ENCODE results near the gene GNB1.

Gene GNB1

DNA sequence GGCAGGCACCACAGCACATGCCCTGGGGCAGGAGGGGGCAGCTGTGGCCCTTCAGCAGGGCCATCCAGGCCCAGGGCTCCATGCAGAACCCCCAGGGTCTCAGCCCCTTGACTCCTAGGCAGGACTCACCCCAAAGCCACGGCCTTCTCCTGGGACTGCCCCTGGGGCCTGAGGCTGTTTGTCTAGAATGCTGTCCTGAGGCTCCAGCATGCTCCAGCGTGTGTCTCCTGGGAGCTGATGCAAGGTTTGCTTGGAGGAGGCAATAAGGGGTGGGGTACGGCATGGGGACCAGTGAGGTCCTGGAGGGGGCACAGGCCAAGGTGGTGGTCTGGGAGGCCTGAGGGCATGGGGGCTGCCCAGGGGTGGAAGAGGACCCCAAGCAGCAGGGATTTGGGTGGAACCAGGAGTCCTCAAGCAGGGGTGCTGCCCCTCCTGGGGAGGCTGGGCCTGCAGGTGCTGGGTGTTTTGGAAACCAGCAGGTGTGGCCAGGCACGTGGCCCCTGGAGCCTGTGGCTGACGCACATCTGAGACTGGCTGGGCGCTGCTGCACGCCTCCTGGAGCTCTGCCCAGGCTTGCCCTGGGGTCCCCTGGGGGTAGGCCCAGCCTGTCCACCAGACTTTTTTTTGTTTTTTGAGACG lies 16.3 kb upstream of the GNB1 start:
- no peak for DNase-seq

DNA sequence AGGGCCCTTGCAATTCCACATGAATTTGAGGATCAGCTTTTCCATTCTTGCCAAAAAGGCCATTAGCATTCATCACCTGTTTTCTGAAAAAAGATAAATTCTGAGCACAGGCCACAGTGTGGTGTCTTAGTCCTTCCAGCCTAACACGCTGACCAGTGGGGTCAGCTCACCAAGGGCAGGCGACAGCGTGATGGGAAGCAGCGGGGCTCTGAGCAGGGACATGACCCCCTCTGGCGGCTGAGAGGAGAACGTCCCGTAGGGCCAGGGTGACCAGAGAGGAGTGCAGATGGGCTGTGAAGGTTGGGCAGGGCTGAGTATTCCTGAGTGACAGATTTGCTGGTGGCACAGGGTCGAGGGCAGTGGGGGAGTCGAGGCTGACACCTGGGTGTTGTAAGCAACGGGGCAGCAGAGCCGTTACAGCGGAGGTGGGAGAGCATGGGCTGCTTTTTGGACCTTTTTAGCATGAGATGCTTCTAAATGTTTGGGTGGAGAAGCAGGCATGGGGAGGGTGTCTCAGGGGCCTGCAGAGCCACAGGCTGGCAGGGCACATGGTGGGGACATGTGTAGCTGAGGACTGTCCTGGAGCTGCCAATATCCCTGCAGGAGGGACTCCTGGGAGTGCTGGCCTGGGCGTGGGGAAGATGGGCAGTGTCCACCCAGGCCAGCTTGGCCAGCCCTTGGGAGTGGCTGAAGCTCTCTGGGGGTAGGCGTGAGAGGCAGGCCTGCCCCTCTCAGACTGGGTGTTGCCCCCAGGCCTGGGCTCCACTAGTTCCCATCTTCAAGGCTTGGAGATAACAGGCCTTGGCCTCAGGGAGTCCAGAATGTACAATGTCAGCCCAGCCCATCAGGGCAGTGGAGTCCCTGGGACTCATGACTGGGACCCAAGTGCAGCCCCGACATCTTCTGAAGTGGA lies 15.6 kb upstream of the GNB1 start:
- peak; percentile 66 to 83 for DNase-seq

DNA sequence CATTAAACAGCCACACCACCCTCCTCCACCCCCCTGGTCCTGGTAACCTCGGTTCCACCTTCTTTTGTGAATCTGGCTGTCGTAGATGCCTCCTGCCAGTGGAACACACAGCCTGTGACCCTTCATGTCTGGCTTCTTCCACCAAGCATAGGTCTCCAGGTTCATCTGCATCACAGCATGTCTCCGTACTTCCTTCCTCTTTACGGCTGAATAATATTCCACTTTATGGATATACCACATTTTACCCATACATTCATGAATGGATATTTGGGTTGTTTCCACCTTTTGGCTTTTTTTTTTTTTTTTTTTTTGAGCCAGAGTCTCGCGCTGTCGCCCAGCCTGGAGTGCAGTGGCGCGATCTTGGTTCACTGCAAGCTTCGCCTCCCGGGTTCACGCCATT lies 12.3 kb upstream of the GNB1 start:
- no peak for DNase-seq

DNA sequence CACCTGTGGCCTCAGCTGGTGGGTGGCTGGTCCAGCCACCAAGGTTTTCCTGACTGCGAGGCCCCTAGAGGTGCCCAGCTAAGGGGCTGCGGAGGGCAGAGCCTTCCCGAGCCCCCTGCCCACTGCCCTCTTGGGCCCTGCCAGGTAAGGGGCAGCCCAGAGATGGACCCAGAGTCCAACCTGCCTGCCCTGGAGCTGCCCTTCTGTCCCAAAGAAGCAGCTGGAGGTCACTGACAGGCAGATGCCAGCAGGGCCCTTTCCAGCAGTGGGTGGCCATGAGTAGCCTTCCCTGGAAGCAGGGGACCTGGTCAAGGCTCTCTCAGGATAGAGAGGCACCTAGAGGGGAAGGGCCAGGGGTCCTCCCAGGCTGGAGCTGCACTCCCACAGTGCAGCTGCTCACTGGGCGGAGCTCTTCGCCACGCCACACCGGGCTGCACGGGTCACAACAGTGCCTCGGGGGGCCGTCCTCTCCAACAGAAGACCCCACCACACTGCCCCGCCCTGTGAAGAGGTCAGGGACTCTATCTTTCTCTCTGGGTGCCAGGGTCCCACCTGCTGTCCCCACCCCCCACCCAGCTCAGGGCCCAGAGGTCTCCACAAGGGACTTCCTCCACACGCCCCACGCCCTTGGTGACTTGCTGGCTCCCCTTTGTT lies 10.9 kb upstream of the GNB1 start:
- no peak for DNase-seq

DNA sequence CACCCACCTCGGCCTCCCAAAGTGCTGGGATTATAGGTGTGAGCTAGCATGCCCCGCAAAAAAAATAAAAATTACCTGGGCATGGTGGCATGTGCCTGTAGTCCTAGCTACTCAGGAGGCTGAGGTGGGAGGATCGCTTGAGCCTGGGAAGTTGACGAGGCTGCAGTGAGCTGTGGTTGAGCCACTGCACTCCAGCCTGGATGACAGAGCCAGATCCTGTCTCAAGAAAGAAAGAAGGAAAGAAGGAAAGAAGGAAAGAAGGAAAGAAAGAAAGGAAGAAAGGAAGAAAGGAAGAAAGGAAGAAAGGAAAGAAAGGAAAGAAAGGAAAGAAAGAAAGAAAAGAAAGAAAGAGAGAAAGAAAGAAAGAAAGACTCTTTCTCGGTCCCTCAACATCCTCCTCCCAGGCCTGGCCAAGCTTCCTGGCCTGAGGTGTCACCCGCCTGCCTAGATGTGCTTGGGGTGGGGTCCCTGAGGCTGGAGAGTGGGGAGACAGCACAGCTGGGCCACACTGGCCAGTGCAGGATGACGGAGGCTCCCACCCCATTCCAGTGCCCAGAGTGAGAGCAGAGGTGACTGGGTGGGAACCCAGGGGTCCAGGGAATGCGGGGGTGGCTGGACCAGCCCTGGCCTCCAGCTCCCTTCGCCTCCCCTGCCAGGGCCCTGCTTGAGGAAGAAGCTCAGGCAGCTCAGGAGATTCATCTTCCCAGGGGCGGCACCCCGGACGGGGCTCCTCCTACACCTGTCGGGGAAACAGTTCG lies 10.2 kb upstream of the GNB1 start:
- DNase-seq: no peak

DNA sequence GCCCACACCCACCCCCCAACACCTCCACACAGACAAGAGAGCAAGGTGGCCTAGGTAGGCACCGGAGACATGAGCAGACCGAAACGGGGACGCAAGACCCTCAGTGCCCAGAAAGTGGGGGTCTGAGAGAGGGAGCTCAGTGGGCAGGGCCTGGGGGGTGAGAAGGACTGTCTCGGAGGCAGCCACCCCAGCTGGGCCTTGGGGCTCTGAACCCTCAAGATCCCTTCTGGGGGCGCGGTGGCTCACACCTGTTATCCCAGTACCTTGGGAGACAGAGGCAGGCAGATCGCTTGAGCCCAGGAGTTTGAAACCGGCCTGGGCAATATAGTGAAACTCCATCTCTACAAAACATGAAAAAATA lies 9.1 kb upstream of the GNB1 start:
- no peak for DNase-seq

DNA sequence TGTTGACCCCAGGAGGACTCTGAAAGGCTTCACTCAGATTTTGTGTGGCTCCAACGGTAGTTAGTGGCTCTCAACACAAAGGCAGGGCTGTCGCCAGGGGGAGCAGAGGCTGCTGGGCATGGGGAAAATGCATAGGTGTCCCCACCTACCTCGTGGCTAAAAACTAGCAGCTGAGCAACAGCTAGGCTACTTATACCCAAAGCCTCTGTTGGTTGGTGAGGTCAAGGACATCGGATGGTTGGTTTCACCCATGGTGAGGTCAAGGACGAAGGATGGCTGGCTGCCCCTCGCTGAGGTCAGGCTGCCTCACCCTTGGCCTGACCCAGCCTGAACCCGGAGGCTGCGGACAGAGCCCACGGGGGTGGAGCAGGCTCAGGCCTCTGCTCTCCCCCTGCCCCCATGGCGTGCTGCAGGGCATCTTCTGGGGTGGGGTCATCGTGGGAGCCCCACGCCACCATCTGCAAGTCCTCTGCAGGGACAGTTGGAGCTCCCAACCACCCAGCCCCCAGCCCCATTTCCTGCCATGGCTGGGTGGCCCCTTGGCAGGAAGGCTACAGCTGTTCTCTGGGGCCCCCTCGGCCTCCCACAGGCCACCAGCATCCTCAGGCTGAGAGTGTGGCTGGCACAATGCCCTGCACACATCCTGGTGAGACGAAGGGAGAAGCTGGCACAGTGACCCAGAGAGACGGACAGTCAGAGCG lies 8.5 kb upstream of the GNB1 start:
- peak; percentile 63 to 64 for DNase-seq

DNA sequence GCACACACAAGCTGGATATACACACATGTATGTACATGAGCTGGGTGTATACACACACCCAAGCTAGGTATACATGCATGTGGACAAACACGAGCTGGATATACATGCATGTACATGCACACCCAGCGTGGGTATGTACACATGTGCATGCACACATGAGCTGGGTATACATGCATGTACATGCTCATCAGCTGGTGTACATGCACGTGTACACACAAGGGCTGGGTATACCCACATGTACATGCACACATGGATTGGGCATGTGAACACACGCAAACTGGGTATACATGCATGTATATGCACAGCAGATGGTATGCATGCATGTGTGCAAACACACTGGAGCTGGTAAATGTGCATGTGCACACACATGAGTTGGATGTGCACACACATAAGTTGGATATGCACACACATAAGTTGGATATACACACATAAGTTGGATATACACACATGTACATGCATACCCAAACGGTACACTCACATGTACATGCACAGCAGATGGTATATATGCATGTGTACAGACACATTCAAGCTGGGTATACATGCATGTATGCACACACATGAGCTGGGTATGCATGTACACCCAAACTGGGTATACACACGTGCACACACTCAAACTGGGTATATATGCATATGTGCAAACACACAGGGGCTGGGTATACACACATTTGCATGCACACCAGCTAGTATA lies 7.5 kb upstream of the GNB1 start:
- DNase-seq: no peak

DNA sequence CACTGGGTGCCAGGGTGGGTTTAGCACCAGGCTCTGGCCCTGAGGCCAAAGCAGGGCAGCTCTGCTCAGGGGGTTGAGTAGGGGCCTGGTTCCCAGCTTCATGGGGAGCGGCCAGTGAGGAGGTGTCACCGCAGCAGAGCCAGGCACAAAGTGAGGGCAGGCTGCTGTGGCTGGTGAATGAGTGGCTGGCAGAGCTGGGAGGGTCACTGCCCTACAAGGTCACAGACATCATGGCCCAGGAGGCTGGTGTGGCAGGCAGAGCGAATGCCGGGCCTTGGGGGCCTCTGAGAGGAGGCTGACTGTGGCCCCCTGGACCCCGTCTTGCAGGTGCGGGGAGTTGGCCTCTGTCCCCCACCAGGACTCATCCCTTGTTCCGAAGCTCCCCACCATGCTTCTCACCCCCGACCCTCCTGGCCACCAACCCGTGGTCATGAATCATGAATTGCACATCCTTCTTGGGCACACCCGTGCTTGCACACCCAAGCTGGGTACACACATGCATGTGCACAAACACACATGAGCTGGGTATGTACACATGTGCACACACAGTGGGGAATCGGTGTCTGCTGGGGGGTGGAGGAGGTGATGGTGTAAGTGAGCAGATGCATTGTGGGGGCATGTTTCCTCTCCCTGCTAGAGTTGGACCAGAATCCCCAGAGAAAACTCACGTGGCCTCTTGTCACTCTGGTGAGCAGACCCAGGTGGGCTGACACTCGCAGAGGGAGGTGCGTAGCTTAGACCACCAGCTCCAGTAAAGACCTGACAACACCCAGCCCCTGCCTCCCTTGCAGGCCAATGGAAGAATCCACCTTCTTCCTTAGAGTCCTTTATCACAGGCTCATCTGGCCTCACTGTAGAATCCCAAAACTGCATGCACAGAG lies 4.8 kb upstream of the GNB1 start:
- no peak for DNase-seq

DNA sequence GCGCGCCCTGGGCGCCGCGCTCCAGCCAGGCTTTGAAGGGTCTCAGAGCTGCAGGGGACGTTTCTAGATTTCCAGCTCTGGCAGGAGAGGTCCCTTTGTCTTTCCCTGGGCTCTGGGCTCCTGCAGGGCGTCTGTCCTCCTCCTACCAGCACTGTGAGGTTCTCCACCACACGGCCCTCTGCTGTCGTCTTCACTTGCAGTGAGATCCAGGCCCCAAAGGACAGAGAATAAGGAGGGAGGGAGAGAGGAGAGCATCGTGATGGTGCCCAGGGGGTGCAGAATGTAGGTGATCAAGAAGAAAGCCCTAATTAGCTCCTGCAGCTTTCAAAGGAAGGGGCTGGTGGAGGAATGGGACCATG lies 4.2 kb upstream of the GNB1 start:
- DNase-seq: no peak

DNA sequence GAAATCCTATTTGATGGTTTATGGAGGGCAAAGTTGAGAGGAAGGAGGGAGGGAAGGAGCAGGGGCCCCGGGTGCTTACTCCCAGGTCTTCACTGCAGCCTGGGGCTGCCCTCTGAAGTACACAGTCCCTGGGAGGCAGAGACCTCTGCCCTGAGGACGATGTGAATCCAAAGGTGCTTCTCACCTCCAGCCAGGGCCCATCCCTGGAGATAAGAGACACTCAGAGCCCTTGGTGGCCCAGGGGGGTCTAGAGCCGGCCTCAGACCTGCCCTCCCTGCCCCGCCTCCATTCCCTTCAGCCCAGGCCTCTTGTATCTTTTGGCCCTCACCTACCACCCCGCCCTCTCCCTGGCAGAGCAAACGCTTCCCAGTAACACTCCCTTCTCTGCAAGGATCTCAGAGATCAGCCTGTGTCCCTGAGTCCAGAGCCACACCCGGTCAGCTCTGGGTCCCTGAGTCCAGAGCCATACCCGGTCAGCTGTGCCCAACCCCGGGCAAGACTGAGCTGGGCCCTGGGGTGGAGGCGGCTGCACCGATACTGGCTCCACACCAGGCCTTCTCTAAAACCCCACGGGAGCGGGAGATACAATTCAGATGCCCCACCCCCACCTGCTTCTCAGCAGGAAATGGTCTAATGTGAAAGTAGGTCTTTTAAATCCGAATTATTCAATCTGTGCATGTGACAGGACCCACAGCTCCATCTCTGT lies 3.6 kb upstream of the GNB1 start:
- DNase-seq: no peak

DNA sequence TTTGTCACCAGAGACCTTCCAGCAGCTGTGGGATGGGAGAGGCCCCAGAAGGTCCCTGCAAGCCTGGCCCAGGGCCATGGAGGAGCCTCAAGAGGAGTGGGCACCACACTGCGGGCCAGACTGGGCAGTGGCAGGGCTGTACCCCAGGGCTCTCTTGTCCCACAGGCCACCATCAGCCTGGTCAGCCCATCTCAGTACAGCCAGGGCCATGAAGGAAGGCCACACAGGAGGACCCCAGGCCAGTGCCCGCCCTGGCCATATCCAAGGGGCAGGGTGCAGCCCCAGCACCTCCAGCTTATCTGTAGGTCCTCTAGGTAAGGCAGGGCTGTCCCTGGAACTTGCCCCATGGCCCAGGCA lies 3.1 kb upstream of the GNB1 start:
- no peak for DNase-seq

DNA sequence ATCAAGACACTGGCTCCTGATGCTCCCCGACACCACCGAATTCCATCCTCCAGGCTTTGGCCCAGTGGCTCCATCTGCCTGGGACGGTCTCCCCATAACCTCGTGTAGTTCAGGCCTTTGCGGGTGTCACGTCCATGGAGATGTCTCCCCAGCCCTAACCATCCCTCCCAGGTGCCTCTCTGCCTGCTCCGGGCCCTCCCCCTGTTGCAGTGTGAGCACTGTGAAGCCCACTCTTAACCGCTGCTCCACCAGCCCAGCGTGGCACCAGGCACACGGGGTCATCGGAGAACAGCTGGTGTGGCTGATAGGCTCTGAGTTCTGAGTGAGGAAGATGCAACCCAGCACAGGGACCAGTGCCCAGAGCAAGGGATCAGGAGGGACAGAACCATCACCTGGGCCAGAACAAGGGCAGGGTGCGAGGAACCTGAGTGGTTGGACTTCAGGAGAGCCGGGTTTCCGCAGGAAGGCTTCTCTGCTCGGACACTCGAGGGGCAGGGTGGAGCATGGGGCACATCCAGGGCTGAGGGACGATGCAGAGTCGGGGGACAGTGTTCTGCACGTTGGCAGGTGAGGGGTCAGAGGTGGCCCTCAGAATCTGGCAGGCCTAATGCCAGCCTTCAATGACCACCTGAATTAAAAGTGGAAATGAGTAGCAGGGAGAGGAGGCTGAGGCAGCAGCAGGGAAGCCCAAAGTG lies 2.6 kb upstream of the GNB1 start:
- no peak for DNase-seq

DNA sequence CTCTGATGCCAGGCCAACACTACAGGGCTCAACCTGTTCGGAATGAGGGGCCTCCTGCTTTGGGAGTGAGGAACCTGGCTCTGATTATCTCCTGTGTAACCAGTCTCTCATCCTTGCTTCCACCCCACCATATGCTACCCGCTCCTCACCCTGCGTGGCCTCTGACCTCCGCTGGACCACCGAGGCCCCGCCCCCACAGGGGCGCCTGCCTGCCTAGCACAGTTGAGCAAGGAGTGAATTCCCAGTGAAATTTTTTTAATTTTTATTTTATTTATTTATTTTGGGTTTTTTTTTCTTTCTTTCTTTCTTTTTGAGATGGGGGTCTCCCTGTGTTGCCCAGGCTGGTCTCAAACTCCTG lies 1.9 kb upstream of the GNB1 start:
- DNase-seq: no peak

DNA sequence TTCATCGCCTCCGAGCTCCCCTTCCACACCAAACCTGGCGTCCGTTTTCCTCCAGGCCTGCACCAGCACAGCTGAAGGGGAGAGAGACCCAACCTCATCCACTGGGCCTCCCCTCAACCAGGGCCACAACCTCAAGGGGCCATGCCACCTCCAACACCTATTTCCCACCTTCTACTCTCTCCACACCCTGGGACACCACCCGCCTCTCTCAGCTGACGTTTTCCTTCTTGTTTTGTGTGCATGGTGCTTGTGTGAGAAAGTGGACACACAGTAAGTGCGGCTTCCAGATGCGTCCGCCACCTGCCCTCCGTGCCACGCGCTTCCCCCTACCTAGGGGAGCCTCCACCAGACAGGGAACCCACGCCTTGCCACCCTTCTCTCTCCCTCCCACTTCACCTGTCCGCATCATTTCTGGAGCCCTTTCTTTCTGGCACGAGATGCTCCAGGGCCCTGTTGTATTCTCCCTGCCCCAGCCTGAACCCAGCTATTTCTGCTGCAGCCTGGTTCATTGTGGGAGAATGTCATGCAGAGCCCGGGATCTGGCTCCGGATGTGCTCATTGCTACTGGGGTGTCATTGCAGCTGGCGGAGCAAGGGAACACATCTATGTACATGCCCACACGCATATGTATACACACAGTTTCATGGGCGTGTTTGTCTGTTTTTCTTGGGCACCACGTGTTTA lies 1.3 kb upstream of the GNB1 start:
- no peak for DNase-seq

DNA sequence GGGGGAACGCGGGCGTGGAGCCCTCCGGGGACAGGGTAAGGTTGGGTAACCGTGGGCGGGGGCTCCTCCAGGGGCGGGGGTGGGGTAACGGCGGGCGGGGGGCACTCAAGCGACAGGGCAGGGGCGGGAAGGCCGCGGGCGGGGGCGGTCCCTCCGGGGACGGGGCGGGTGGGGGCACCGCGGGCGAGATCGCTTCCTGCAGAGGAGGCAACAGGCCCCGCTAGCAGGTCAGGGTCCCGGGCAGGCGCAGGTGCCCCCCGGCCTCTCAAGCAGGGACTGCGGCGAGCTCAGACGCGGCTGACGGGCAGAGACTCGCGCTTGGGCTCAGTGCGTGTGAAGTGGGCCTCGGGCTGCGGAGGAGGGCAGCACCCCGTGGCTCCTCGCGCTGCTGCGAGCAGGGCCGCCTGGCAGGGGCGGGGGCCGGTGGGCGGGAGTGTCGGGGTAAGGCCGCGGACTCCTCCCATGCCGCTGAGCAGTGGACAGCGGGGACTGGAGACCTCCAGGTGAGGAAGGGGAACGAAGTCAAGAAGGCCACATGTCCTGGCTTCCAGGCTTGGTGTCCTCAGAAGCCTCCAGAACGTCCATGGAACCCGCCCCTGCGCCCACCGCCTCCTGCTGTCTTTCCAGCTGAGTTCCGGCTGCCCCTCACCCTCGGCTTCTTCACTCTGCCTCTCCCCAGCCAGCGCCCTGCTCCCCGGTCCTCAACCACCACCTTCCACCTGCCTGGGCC lies 627 bp upstream of the GNB1 start:
- DNase-seq: peak; percentile 60 to 70

DNA sequence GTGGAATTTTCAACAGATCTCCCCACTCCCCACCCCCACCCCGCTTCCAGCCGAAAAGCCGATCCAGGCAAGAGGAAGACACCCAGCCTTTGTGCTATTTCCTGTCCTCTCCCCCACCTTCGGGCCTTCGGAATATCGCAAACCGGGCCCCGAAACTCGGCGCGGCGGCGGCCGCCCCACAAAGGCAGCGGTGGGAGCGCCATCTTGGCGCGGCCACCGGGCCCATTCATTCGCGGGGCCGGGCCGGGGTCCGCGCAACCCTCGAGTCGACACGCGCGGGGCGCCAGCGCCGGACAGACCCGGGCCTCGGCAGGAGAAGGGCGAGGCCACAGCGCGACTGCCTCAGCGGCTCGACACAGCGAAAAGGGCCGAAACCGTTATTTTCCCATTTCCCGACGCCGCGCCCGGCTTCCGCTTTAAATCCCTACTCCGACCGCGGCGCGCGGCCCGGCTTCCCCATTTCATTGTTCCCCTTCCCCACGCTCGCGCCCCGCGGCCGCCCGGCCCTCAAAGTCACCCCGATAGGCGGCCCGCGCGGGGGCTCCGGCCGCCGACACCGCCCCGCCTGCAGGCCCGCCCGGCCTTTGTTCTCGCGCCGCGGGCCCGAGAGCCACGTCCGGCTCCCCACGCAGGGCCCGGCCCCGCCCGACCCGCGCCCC lies 911 bp downstream of the GNB1 start:
- peak; percentile 31 to 38 for DNase-seq

Data from Kasumi-1 (cell line).